HepG2 (cell line): ENCODE measurements around the gene SCARB2. TPM values are rescaled to one million over a fixed set of nuclear protein-coding genes. Genes with fewer than 3 reads are reported as not detected.

Source experiments
- ATAC-seq: fragments of 200-7000 bp; cut with Tn5 transposase; 3 replicates; pipeline ENCODE4 v1.9.1; 2020; ENCODE audit warnings: mild to moderate bottlenecking, moderate library complexity
- BruUV-seq: library from RNA; stranded (reverse); fragments of 400-500 nt; replicated peaks from 2 replicates; lab custom pipeline; 2021; lab: Mats Ljungman, UMichigan
- CTCF ChIA-PET: fragments of 300-600 bp; formaldehyde crosslinking; extraction: SDS; loops from one replicate; lab custom pipeline; 2021; ENCODE audit warnings: low total read pairs, inconsistent platforms, low intra/inter-chr PET ratio; lab: Yijun Ruan, JAX
- POLR2A ChIA-PET: fragments of 350-600 bp; sonication (Branson Sonifier 250); formaldehyde crosslinking; loops from one replicate; lab custom pipeline; 2020; ENCODE audit warnings: antibody characterized with exemption, inconsistent platforms; lab: Yijun Ruan, JAX
- DNase-seq: peaks from one replicate; pipeline ENCODE4 v3.0.0-alpha.2; 2015; ENCODE audit warnings: low spot score
- FAIRE-seq: peaks from 3 replicates; lab custom pipeline; 2011; peaks lifted over from hg19 to GRCh38; lab: Jason Lieb, UNC
- H2AFZ ChIP-seq: one replicate; pipeline ENCODE4 v1.6.1; 2011; ENCODE audit warnings: low read length, inconsistent platforms
- H3K27ac ChIP-seq: fragments of 300-600 bp; 3 replicates; pipeline ENCODE4 v1.8.0; 2011; ENCODE audit warnings: mixed run types, mild to moderate bottlenecking, mixed read lengths, low read length, inconsistent platforms; ENCODE audit not compliant: insufficient read depth; ENCODE audit errors: extremely low read length
- H3K27me3 ChIP-seq, 2 experiments: fragments of 200-600 bp in 1 of 2; 2 replicates in 1 of 2; 3 replicates in 1 of 2; pipeline versions ENCODE4 v1.6.0 to v1.8.0; 2011; ENCODE audit warnings: low read length in 2 of 2, mild to moderate bottlenecking in 2 of 2, moderate library complexity in 2 of 2, inconsistent platforms in 1 of 2; ENCODE audit not compliant: insufficient read depth in 2 of 2, control insufficient read depth in 1 of 2
- H3K36me3 ChIP-seq, 2 experiments: fragments of 200-600 bp in 1 of 2; replicated peaks in 1 of 2; 2 replicates in 1 of 2; 3 replicates in 1 of 2; pipeline versions ENCODE4 v1.5.1 to v1.8.0; 2011; ENCODE audit warnings: low read length in 2 of 2, inconsistent platforms in 1 of 2; ENCODE audit not compliant: insufficient read depth in 2 of 2, control insufficient read depth in 1 of 2
- H3K4me1 ChIP-seq: 2 replicates; pipeline ENCODE4 v1.5.1; 2012; ENCODE audit warnings: low read length, inconsistent platforms; ENCODE audit not compliant: insufficient read depth
- H3K4me2 ChIP-seq: 2 replicates; pipeline ENCODE4 v1.6.0; 2011; ENCODE audit warnings: low read depth, low read length, inconsistent platforms
- H3K4me3 ChIP-seq, 3 experiments: fragments of 200-600 bp in 1 of 3; sonication (generic), shearing (Covaris generic) in 1 of 3; replicated peaks in 1 of 3; 2 replicates each; pipeline ENCODE4 v1.5.1; 2011 to 2016; ENCODE audit warnings: low read length in 3 of 3, inconsistent platforms in 2 of 3, low read depth in 2 of 3, mild to moderate bottlenecking in 2 of 3, control low read depth in 1 of 3, mixed read lengths in 1 of 3; ENCODE audit not compliant: insufficient read depth in 1 of 3
- H3K79me2 ChIP-seq: one replicate; pipeline ENCODE4 v1.6.1; 2011; ENCODE audit warnings: low read length, inconsistent platforms; ENCODE audit not compliant: insufficient read depth
- H3K9ac ChIP-seq: 2 replicates; pipeline ENCODE4 v1.6.0; 2011; ENCODE audit warnings: mild to moderate bottlenecking, low read depth, low read length, inconsistent platforms; ENCODE audit not compliant: insufficient read depth
- H3K9me3 ChIP-seq: 2 replicates; pipeline ENCODE4 v1.5.1; 2012; ENCODE audit warnings: mild to moderate bottlenecking, low read length
- H4K20me1 ChIP-seq: 2 replicates; pipeline ENCODE4 v1.6.0; 2011; ENCODE audit warnings: inconsistent platforms, mild to moderate bottlenecking, low read length, moderate library complexity; ENCODE audit not compliant: insufficient read depth
- AKAP8 ChIP-seq: sonication (generic); formaldehyde crosslinking; IDR thresholded peaks from 2 replicates; pipeline ENCODE4 v1.5.1; 2020; ENCODE audit warnings: mild to moderate bottlenecking, missing genetic modification reagents
- BCL6 ChIP-seq: IDR thresholded peaks from 2 replicates; pipeline ENCODE4 v1.6.1; 2016; ENCODE audit warnings: missing genetic modification reagents, missing compliant biosample characterization
- DMAP1 ChIP-seq: IDR thresholded peaks from 2 replicates; pipeline ENCODE4 v1.6.1; 2016
- SOX5 ChIP-seq: IDR thresholded peaks from 2 replicates; pipeline ENCODE4 v1.6.1; 2016; ENCODE audit warnings: borderline replicate concordance
- ZNF512B ChIP-seq: sonication (generic); formaldehyde crosslinking; IDR thresholded peaks from 2 replicates; pipeline ENCODE4 v1.5.1; 2020; ENCODE audit warnings: missing genetic modification reagents, mild to moderate bottlenecking, borderline replicate concordance
- ZXDC ChIP-seq: sonication (generic); formaldehyde crosslinking; IDR thresholded peaks from 2 replicates; pipeline ENCODE4 v1.5.0; 2020; ENCODE audit warnings: mild to moderate bottlenecking, missing genetic modification reagents
- ZZZ3 ChIP-seq: sonication (generic); formaldehyde crosslinking; IDR thresholded peaks from 2 replicates; pipeline ENCODE4 v1.4.0; 2020; ENCODE audit warnings: missing genetic modification reagents, mild to moderate bottlenecking, borderline replicate concordance
- in situ Hi-C: cut with HindIII; loops from 2 replicates; pipeline ENCODE4 v1.10.0; 2017; ENCODE audit warnings: low pct_unique_long_range_greater_than_20kb; ENCODE audit not compliant: extremely low pct_ligation_motif_present
- intact Hi-C: fragments of 100-400 bp; cut with micrococcal nuclease; formaldehyde crosslinking; loops from one replicate; pipeline ENCODE4 v1.10.0; 2022; ENCODE audit not compliant: unreplicated experiment
- polyA plus RNA-seq, 8 experiments: library from polyadenylated mRNA; depleted of rRNA in 3 of 8; stranded (reverse) in 7 of 8; unstranded in 1 of 8; fragments of >200 nt; fragmentation: Illumina TruSeq in 4 of 8; extraction: Trizol in 4 of 8; gene quantifications; 2 replicates each; pipeline versions ENCODE4 v1.2.1 to v1.2.3, GENCODE V29; 2011 to 2016; ENCODE audit warnings: low read depth in 4 of 8, missing spikeins in 1 of 8, mixed read lengths in 1 of 8; ENCODE audit not compliant: insufficient read depth in 1 of 8
- total RNA-seq, 5 experiments: library from RNA; depleted of rRNA; stranded (reverse); fragments of >200 nt; fragmentation: Illumina TruSeq; extraction: Trizol; gene quantifications; 2 replicates each; pipeline ENCODE4 v1.2.3, GENCODE V29; 2016; ENCODE audit warnings: low read depth in 1 of 5
- TF ChIP-seq, protein P1 (sequence below): IDR thresholded peaks from 2 replicates; pipeline ENCODE4 v1.6.1; 2016; ENCODE audit warnings: low read depth
- TF ChIP-seq, protein P2 (sequence below), 2 experiments: sonication (generic) in 1 of 2; formaldehyde crosslinking in 1 of 2; IDR thresholded peaks; 2 replicates each; pipeline versions ENCODE4 v1.4.0 to v1.6.1; 2018 to 2020; ENCODE audit warnings: missing genetic modification reagents in 2 of 2, borderline replicate concordance in 1 of 2, low read depth in 1 of 2, mild to moderate bottlenecking in 1 of 2, missing biosample characterization in 1 of 2
- TF ChIP-seq, protein P3 (sequence below): sonication (generic); formaldehyde crosslinking; IDR thresholded peaks from 2 replicates; pipeline ENCODE4 v1.8.1; 2022; ENCODE audit warnings: mild to moderate bottlenecking, missing genetic modification reagents

SCARB2 gene
- total and polyA plus RNA-seq, 2 of the 13 experiments (the other 11 are each of a cell fraction or from before 2014, with no cell fraction given): 40.6 to 43.4 TPM

DNA sequence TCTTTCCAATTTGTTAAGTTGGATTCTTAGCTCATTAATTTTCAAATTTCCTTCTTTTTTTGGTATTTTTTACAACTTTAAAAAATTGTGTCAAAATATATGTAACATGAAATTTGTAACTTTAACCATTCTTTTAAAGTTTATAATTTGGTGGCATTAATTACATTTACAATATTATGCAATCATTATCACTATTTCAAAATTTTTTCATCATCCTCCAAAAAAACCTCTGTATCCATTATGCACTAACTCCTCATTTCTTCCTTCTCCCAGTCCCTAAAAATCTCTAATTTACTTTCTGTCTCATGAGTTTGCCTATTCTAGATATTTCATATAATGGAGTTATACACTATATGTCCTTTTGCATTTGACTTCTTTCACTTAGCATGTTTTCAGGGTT lies 33.2 kb upstream of the SCARB2 start:
- H3K4me3 ChIP-seq: no peak overlapping the region
- DNase-seq: no peak
- H3K9ac ChIP-seq: no peak overlapping the region
- H3K4me1 ChIP-seq: peaks cover 12% of the 10 kb centered on the region
- no peak for FAIRE-seq
- no peak overlapping the region for H2AFZ ChIP-seq
- no peak overlapping the region for H3K27ac ChIP-seq
- H4K20me1 ChIP-seq: no peaks in the 10 kb centered on the region
- no peaks in the 10 kb centered on the region for H3K9me3 ChIP-seq
- CTCF ChIA-PET: no interaction called here
- no peak for ATAC-seq
- H3K27me3 ChIP-seq: no peaks in the 10 kb centered on the region; a peak in 1 of 5 replicates
- intact Hi-C loops: no loop called here
- in situ Hi-C loops: no loop called here
- no peaks in the 10 kb centered on the region for H3K36me3 ChIP-seq
- no TSS peak for BruUV-seq
- no peaks in the 10 kb centered on the region for H3K79me2 ChIP-seq
- POLR2A ChIA-PET: no interaction called here
- no peak overlapping the region for H3K4me2 ChIP-seq
- TF ChIP-seq, protein P1, sequence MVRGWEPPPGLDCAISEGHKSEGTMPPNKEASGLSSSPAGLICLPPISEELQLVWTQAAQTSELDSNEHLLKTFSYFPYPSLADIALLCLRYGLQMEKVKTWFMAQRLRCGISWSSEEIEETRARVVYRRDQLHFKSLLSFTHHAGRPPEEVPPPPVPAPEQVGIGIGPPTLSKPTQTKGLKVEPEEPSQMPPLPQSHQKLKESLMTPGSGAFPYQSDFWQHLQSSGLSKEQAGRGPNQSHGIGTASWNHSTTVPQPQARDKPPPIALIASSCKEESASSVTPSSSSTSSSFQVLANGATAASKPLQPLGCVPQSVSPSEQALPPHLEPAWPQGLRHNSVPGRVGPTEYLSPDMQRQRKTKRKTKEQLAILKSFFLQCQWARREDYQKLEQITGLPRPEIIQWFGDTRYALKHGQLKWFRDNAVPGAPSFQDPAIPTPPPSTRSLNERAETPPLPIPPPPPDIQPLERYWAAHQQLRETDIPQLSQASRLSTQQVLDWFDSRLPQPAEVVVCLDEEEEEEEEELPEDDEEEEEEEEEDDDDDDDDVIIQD: no peak
- TF ChIP-seq AKAP8: no peak
- TF ChIP-seq SOX5 (CRISPR knock-in tag): no peak
- no peak for TF ChIP-seq BCL6 (CRISPR knock-in tag)
- TF ChIP-seq ZNF512B: no peak
- no peak for TF ChIP-seq ZZZ3 (CRISPR knock-in tag)
- TF ChIP-seq DMAP1 (CRISPR knock-in tag): no peak
- TF ChIP-seq, protein P2, sequence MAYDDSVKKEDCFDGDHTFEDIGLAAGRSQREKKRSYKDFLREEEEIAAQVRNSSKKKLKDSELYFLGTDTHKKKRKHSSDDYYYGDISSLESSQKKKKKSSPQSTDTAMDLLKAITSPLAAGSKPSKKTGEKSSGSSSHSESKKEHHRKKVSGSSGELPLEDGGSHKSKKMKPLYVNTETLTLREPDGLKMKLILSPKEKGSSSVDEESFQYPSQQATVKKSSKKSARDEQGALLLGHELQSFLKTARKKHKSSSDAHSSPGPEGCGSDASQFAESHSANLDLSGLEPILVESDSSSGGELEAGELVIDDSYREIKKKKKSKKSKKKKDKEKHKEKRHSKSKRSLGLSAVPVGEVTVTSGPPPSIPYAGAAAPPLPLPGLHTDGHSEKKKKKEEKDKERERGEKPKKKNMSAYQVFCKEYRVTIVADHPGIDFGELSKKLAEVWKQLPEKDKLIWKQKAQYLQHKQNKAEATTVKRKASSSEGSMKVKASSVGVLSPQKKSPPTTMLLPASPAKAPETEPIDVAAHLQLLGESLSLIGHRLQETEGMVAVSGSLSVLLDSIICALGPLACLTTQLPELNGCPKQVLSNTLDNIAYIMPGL (CRISPR knock-in tag; IDR thresholded peaks at IDR 0.05; ENCODE audit: borderline replicate concordance in 1 of 2, low read depth in 1 of 2): no peak
- TF ChIP-seq ZXDC: no peak
- TF ChIP-seq, protein P3, sequence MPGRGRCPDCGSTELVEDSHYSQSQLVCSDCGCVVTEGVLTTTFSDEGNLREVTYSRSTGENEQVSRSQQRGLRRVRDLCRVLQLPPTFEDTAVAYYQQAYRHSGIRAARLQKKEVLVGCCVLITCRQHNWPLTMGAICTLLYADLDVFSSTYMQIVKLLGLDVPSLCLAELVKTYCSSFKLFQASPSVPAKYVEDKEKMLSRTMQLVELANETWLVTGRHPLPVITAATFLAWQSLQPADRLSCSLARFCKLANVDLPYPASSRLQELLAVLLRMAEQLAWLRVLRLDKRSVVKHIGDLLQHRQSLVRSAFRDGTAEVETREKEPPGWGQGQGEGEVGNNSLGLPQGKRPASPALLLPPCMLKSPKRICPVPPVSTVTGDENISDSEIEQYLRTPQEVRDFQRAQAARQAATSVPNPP (CRISPR knock-in tag): no peak
